Stimulated activated CD4-positive, alpha-beta T cell treated with anti-CD3 and anti-CD28 coated beads, Interleukin-12 subunit alpha, Interleukin-12 subunit beta, amount 100 ng/mL, for 48 hours (primary cell): ENCODE measurements around the gene PIEZO2.
"Not testable (repeated sequence)": the region's sequence is repeated elsewhere in the genome, so short reads cannot be mapped to it uniquely, and the experiment has no call there.

ENCODE experiments used
- DNase-seq, 3 donors: peaks; one replicate each; pipeline ENCODE4 v3.0.0-alpha.2; 2020; ENCODE audit warnings: low read depth in 2 of 3, low spot score in 1 of 3

PIEZO2 gene

DNA sequence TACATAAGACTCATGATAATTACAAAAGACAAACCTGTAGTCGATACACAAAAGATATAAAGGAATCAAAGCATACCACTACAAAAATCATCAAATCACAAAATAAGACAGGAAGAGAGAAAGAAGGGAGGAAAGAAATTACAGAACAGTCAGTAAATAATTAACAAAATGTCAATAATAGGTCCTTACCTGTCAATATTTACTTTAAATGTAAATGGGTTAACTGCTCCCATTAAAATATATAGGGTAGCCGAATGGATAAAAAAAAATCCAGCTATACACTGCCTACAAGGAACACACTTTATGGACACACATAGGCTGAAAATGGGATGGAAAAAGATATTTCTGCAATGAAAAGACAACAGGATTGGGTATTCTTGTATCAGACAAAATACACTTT, 163.7 kb downstream of the PIEZO2 start:
- no peak for DNase-seq

DNA sequence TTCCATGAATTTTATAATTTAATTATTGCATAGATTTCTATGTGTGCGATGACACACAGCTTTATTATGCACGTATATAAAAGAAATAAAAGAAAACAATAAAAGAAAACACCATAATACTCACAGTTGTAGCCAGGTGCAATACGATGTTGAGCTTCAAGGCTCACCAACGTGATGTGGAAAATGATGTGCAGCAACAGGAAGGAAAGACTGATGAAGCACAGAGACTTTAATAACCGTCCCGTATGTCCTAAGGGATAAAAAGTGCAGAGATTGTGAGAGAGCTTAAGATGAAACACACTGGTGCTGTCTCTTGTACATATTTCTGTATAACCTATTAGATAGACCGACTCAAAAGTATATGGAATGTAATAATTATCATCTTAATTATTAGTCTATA, 170.0 kb downstream of the PIEZO2 start:
- no peak for DNase-seq

DNA sequence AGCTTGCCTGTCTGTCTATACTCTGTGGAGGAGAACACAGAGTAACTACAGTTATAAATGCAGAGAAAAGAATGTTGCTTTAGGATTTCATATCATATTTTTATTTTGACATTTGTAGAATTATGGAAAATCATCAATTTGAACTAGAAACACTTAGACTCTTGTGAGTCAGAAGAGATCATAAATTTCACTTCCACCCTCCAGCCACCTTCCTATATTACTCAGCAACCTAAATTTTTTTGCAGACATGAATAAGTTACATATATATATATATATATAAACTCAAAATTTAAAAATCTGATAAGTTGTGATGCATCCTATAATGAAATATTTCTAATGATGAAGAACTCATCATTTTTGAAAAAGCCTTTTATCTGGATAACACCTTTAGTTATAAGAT, 172.3 kb downstream of the PIEZO2 start:
- DNase-seq: no peak

DNA sequence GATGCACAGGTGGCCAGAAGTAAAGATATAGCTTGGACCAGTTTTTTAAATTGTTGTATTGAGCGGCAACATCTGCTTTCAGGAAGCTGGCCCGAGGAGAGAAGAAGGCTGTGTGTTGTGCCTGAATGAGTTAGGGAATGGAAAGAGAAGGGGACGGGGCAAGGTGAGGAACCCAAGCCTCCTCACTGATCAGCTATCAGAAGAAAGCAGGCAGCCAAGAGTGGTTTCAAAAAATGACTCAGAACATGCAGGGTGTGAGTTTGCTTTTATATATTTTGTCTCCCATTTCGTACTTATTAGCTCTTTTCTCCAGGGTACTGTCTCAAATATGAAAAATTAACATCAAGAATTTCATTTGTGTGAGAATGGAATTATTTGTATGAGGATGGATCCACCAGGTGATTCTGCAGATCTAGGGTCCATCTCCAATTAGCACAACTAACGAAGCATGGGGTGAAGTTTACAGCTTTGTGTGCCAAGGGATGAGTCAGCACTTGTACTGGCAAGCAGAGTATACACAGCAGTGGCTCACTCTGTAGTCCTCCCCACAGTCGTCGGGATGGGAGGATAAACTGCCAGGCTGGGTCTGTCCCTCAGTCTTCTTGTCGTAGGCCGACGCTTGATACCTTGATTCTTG, 175.7 kb downstream of the PIEZO2 start:
- no peak for DNase-seq

DNA sequence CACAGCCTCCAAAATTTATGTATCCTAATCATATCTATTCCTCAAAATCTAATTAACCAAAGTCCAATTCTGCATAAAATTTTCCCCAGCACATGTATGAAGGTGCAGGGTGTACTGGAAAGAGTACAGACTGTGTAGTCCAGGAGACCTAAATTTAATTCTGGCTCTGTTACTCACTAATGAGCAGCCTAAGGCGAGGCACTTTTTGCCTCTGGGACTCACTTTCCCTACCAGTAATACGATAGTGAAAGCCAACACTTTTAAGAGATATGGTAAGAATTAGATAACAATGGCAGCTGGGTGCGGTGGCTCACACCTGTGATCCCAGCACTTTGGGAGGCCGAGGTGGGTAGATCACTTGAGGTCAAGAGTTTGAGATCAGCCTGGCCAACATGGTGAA, 177.7 kb downstream of the PIEZO2 start:
- no peak for DNase-seq

DNA sequence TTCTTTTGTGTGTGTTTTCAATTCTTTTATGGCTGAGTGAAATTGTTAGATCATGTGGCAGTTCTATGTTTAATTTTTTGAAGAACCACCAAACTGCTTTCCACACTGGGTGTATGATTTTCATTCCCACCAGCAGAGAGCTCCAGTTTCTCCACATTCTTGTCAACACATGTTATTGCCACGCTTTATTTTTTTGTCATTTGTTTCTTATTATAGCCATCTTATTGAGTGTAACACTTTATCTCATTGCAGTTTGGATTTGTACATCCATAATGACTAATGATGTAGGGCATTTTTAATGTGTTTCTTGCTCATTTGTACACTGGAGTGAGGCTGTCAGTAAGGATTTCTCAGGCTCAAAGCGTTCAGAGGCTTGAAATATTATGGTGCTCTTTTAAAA, 184.2 kb downstream of the PIEZO2 start:
- no peak for DNase-seq

DNA sequence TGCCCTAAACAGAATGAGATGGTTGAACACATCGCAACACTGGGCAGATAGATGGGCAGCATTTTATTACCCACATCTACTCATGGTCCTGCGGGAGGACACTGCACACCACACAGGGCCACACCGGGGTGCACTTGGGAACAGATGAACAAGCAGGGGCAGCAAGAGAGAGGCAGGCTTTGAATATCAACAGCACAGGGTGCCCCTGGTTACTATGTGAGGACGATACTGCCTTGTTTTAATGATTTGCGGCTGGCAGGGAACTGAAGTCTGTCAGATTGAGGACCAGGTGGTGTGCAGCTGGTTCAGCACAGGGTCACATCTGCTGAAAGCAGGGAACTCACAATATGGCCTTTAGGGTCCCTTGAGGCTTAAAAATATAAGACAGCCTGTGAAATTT, 195.7 kb downstream of the PIEZO2 start:
- no peak for DNase-seq

DNA sequence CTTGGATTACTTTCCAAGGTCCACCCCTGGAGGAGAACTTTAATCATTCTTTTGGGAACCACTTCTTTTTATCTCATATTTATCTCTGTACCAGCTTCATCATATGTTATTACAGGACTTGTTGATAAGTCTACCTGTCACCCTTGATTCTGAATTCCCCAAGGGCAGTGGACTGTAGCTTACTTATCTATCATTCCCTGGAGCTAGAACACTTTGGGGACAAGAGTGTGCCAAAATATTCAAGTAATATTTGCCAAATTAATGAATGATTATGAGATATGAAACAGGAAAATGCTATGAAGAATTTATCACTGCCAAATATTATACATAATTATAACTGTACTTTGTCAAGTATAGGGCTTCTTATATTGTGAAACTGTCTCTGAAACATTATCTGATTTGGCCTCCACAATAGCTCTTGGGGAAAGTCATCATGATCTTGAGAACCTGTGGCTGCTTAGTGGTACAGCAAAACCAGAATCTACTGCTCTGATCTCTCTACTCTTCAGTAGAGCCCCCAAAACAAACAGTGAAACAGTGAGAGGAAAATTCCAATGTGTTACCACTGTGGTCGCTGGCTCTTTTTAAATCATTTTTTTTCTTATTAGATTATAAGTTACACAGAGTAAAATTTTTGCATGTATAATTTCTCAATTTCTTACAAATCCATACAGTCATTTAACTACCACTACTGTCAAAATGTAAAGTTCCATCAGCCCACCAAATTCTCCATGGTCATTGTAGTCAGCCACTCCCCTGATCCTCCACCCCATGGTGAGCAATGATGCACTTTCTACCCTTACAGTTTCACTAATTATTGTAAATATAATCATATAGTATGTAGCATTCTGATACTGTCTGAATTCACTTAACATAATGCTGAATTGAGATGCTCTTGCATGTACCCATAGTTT, 197.5 kb downstream of the PIEZO2 start:
- no peak for DNase-seq

DNA sequence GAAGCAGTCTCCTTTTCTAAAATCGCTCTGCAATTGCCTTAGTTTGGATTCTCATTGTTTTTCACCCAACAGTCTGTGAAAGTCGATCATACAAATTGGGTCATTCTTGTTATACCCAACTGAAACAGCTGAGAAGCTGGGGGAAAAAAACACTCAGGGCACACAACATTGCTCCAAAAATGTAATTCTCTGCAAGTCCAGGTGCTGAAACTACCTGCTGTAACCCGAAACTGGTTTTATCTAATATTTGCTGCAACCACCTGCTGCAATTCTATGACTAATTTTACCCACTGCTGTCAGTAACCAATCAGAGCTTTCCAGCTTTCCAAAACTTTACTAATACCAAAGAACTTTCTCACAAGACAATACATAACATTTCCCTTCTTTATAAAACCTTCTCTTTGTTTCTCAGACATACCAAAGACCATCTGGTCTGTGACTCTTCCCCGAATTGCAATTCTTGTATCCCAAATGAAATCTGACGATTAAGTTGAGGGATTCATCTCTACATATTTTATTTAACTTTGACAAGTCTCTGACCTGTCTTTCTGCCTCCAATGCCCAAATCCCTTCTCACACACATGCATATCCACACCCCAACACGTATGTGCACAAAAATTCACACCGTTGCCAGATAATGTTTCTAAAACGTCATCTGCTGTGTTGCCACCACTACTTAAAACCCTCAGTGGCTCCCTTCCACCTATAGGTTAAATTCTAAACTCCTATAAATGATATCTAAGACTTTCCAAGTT, 198.3 kb downstream of the PIEZO2 start:
- DNase-seq: no peak

DNA sequence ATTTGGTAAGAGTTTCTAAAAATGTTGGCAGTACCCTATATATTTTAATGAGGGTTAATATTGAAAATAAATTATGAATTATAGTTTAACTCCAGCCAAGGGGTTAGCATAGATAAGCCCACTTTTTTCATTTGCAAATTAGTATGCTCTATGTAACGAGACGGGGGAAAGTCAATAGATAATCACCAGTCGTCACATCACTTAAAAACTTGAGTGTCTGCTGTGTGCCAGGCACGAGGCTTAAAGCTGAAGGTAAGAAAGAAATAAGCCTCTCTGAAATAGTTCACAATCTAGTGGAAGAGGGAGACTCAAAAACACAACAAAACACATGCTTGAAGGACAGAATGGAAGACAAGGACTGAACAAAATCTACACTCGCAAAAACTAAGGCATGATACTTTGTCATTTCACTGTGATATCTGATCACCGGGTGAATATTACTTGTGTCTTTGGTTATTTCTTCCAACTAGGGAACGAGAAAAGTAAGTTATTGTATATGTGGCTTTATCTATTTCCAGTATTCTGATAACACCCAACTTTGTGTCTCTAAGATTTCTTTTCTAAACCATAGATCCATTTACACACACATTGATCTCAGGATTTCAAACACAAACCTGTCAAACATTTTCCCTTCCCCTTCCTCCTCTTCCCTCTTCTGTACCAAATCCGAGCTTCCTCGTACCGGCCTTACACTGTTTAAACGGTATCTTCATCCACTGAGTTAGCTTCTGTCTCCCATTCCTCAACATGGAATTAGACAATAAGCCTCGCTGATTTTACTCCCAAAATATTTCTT, 199.1 kb downstream of the PIEZO2 start:
- DNase-seq: no peak

DNA sequence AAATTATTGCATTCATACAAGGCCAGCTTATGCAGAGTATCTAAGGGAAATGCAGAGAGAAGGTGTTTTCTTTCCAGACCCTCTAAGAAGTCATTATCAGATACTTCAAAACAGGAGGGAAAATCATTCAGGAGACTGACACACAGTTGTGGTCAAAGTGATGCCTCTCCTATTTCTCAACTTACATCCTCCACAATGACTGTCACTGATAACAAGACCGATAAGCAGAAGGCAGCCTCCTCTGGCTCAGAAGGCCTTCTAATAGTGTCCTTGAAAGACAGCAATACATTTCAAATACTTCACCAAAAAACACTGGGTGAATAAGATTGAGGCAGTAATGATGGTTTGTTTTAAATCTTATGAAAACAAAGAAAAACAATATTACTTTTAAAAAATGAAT, 199.7 kb downstream of the PIEZO2 start:
- no peak for DNase-seq

DNA sequence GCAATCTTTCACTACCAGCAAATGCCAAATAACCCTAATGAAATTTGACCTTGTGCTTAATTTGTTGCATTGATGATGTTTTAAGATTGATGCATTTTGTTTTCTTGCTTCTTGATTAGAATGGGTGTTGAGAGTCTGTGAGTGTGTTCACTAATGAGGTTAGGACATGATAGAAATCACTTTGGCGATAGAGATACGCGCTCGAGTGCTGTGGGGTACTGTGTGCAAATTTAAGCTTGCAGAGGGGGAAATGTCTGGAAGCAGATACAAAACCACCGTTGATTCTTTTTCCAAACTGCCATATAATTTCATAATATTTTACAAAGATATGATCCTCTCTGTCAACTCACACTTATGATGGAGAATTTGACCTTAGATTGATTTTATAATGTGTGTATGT, 200.9 kb downstream of the PIEZO2 start:
- DNase-seq: no peak

DNA sequence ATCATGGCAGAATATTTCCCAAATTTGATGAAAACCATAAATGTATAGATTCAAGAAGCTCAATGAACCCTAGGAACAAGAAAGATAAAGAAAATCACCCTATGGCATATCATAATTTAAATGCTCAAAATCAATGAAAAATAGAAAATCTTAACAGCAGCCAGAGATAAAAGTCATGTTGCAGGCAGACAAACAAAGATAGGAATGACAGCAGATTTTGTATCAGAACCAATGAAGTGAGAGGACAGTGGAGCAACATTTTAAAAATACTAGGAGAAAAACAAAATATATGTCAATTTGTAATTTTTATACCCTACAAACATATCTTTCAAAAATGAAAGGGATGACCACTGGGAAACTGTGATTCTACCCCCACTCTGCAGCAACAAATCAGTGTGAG, 203.3 kb downstream of the PIEZO2 start:
- DNase-seq: no peak

DNA sequence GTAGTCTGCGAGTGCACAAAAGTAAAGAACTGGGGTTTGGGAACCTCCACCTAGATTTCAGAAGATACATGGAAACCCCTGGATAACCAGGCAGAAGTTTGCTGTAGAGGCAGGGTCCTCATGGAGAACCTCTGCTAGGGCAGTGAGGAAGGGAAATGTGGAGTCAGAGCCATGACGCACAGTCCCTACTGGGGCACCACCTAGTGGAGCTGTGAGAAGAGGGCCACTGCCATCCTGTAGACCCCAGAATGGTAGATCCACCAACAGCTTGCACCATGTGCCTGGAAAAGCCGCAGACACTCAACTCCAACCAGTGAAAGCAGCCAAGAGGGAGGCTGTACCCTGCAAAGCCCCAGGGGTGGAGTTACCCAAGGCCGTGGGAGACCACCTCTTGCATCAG, 206.4 kb downstream of the PIEZO2 start:
- DNase-seq: no peak

DNA sequence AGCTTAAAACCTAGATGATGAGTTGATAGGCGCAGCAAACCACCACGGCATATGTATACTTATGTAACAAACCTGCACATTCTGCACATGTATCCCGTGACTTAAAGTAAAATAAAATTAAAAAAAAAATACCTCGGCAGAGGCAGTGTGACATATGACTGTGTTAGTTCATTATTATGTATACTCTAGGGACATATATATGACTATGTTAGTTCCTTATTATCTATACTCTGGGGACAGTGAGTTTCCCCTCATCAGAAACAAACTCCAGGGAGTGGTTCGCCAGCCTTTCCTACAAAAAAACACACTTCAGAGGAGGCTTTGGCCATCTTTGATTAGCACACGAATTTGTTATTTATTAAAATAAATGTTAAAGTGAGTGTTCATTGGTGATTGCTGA, 209.5 kb downstream of the PIEZO2 start:
- DNase-seq: no peak

DNA sequence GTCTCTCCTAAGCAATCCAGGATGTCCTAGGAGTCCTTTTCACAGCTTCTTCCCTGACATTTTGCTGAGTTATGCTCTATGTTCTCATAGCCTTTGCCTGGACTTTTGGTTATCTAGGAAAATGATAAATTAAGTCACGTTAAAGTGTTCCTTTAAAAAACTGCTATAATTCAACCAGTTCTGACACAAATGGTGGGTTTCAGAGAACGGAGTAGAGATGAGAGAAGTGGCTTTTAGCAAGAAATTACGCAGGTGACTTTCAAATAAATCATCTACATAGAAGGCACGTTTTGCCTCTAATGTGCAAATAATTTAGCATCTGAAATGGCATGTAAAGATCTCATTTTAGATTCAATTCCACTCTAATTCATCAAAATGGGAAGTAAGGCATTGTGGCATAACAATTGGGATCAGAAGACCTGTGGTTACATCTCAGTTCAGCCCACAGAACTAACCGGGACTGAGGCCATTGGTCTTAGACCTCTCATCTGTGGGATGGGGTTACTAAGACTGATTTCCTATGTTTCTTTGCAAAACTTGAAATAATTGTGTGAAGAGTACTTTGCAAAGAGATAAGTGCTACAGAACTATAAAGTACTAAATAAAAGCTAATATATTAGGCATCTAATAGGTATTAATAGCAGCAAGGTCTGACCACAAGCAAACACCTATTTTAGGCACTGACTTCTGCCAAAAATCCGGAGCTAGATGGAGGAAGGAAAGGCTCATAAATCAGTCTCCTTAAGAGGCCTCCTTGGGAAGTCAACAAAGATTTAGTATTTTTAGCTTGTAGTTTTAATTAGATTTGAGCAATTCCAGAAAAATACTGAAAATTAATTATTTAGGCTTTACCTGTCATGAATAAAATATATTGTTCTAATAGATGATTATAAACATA, 211.4 kb downstream of the PIEZO2 start:
- no peak for DNase-seq

DNA sequence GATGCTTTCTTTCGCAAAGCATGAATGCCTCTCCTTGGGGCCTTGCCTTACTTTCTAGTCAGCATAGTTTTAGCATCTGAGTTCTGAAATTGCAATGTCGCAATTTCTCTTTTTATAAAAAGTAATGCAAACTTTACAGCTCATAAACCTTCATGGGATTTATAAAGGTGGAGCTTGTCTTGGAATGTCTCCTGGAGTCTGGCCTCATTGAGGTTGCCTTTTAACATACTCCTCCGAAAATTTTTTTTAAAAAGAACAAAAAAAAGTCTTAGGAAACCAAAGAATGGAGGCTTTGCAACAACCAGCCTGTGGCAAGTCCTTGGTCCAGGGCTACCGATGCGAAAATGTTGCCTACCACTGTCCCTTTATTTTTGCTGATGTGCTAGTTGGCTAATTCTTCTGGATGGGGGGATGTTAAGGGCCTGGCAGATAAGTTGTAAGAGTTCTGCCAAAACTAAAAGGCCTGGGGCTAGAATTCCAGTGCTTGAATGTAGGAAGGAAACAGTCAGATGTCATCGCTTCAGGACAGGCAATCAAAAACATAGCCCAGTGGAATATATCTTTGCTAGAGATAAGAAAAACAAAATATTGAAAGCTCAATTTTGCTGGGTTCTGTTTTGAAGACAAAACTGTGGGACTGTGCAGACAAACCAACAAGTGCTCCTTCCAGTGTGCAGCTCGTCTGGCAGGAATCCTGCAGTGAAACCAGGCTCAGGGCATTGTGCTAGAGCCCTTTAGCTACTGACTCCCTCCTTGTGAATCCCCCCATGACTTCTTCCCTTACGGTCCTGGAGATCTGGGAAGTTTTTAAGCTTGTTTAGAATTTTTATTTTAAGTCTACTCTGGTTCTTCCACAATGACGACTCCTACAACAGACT, 213.0 kb downstream of the PIEZO2 start:
- no peak for DNase-seq

DNA sequence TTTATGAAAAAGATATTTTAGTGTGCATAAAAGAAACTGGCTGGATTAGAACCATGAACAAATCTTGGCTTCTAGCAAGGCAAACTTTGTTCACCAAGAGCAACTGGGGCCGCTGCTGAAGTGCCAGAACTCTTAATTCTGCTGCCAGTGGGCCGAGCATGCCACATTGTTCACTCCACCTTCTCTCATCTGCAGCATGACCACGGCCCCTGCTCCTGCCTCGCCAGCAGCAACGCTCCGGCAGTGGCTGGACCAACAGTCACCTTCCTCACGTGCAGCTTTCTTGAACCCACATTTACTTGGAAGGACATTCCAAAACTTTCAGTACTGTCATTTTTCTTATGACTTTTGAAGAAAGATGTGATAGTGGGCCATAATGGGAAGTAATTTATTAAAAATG, 213.8 kb downstream of the PIEZO2 start:
- DNase-seq: no peak

DNA sequence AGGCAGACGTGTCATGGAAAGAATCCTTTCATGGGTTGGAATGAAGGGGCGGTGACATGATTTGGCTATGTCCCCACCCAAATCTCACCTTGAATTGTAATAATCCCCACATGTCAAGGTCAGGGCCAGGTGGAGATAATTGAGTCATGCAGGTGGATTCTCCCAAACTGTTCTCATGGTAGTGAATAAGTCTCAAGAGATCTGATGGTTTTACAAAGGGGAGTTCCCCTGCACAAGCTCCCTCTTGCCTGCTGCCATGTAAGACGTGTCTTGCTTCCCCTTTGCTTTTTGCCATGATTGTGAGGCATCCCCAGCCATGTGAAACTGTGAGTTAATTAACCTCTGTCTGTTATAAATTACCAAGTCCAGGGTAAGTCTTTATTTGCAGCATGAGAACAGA, 215.7 kb downstream of the PIEZO2 start:
- not testable (repeated sequence) for DNase-seq
